ENCODE measurements around the gene RUFY1.

RUFY1 gene

GRCh38 chr5:179599100-179599499 is 48.7 kb downstream of the RUFY1 start:
- Histone ChIP-seq H3K36me3 (peaks cover 87 to 100% (median 96%) of the 10 kb centered on the region in 3 donors), H3K27me3 (no peaks in the 10 kb centered on the region), H3K27ac (no peak overlapping the region), H3K4me3 (no peak overlapping the region), H3K4me1 (no peaks in the 10 kb centered on the region), H3K9me3 (no peaks in the 10 kb centered on the region)
- no peak for TF ChIP-seq CTCF (IDR thresholded peaks at IDR 0.05)
- no peak for DNase-seq
- intact Hi-C loops (cut with DNase I; ENCODE audit: low total_unique reads) = no loop called here

- H3K27ac ChIP-seq = no peak overlapping the region
- H3K9me3 ChIP-seq = no peaks in the 10 kb centered on the region
- H3K27me3 ChIP-seq = no peaks in the 10 kb centered on the region
- intact Hi-C loops (cut with DNase I; ENCODE audit: low total_unique reads) = no loop called here
- H3K36me3 ChIP-seq = peaks cover 84 to 100% (median 95%) of the 10 kb centered on the region in 3 donors
- no peaks in the 10 kb centered on the region for H3K4me1 ChIP-seq
- H3K4me3 ChIP-seq = no peak overlapping the region
- TF ChIP-seq CTCF (IDR thresholded peaks at IDR 0.05) = no peak
- DNase-seq = no peak
Observed at GRCh38 chr5:179599566-179599965, 49.2 kb downstream of the RUFY1 start.

- no peak overlapping the region for H3K27ac ChIP-seq
- H3K4me3 ChIP-seq = no peak overlapping the region
- H3K4me1 ChIP-seq = no peaks in the 10 kb centered on the region
- H3K9me3 ChIP-seq = no peaks in the 10 kb centered on the region
- intact Hi-C loops (cut with DNase I; ENCODE audit: low total_unique reads) = no loop called here
- H3K36me3 ChIP-seq = peaks cover 80 to 100% (median 95%) of the 10 kb centered on the region in 3 donors
- no peaks in the 10 kb centered on the region for H3K27me3 ChIP-seq
- no peak for TF ChIP-seq CTCF (IDR thresholded peaks at IDR 0.05)
- no peak for DNase-seq
Observed at GRCh38 chr5:179599973-179600372, 49.6 kb downstream of the RUFY1 start.

GRCh38 chr5:179601871-179602625 is 51.7 kb downstream of the RUFY1 start:
- H3K4me1 ChIP-seq = no peaks in the 10 kb centered on the region
- no peaks in the 10 kb centered on the region for H3K9me3 ChIP-seq
- peaks cover 71 to 100% (median 95%) of the 10 kb centered on the region in 3 donors for H3K36me3 ChIP-seq
- DNase-seq = no peak
- no peak overlapping the region for H3K4me3 ChIP-seq
- H3K27me3 ChIP-seq = no peaks in the 10 kb centered on the region
- intact Hi-C loops (cut with DNase I; ENCODE audit: low total_unique reads) = no loop called here
- H3K27ac ChIP-seq = no peak overlapping the region
- TF ChIP-seq CTCF (IDR thresholded peaks at IDR 0.05) = no peak

- Histone ChIP-seq H3K27ac (no peak overlapping the region), H3K4me3 (no peak overlapping the region), H3K27me3 (no peaks in the 10 kb centered on the region), H3K9me3 (no peaks in the 10 kb centered on the region), H3K4me1 (peaks cover 0 to 7% (median 0%) of the 10 kb centered on the region in 4 donors), H3K36me3 (peaks cover 62 to 100% (median 87%) of the 10 kb centered on the region in 3 donors)
- intact Hi-C loops (cut with DNase I; ENCODE audit: low total_unique reads) = no loop called here
- DNase-seq = no peak
- TF ChIP-seq CTCF (IDR thresholded peaks at IDR 0.05) = no peak
Observed at GRCh38 chr5:179603308-179603707, 53.0 kb downstream of the RUFY1 start.
